HCT116 (cell line): ENCODE data around the gene SETD3. TPM values are rescaled to one million over a fixed set of nuclear protein-coding genes. Genes with fewer than 3 reads are reported as not detected.

Experiments used
- ATAC-seq: fragments of 200-7000 bp; cut with Tn5 transposase; 2 replicates; pipeline ENCODE4 v1.9.1; 2020; ENCODE audit warnings: mild to moderate bottlenecking, moderate library complexity
- BruUV-seq: library from RNA; stranded (reverse); fragments of 400-500 nt; replicated peaks from 2 replicates; lab custom pipeline; 2021; lab: Mats Ljungman, UMichigan
- CTCF ChIA-PET: fragments of 300-600 bp; sonication (Branson Sonifier 250); formaldehyde crosslinking; loops from one replicate; lab custom pipeline; 2021; ENCODE audit warnings: antibody characterized with exemption; lab: Charles Lee
- POLR2A ChIA-PET: fragments of 300-600, 350-600 bp; sonication (Branson Sonifier 250); formaldehyde crosslinking; loops from one replicate; lab custom pipeline; 2021; ENCODE audit warnings: antibody characterized with exemption; lab: Charles Lee
- RAD21 ChIA-PET, 2 experiments: fragments of 300-600 bp; sonication (Branson Sonifier 250); formaldehyde crosslinking; loops; one replicate each; lab custom pipeline; 2023; ENCODE audit warnings: low total read pairs in 2 of 2; ENCODE audit not compliant: uncharacterized antibody in 2 of 2, unreplicated experiment in 2 of 2, low non-redundant PET in 1 of 2; lab: Charles Lee
- DNase-seq: peaks from one replicate; pipeline ENCODE4 v3.0.0-alpha.2; 2010; ENCODE audit warnings: low read depth, low spot score
- H2AFZ ChIP-seq: fragments of 200-600 bp; shearing (Covaris generic), sonication (generic); 2 replicates; pipeline ENCODE4 v1.6.1; 2017; ENCODE audit warnings: low read depth, mixed run types, mixed read lengths, antibody characterized with exemption, low read length; ENCODE audit not compliant: poor library complexity, severe bottlenecking
- H3K27ac ChIP-seq: 2 replicates; pipeline ENCODE4 v1.5.1; 2012; ENCODE audit warnings: low read depth, low read length
- H3K27me3 ChIP-seq: fragments of 200-600 bp; sonication (generic); 2 replicates; pipeline ENCODE4 v1.6.1; 2016; ENCODE audit warnings: mixed run types, low read length, mixed read lengths; ENCODE audit not compliant: insufficient read depth
- H3K36me3 ChIP-seq, 2 experiments: fragments of 200-500 bp in 1 of 2; fragments of 200-600 bp in 1 of 2; sonication (Bioruptor generic) in 1 of 2; sonication (generic) in 1 of 2; 2 replicates each; pipeline versions ENCODE4 v1.5.1 to v1.6.1; 2014 to 2016; ENCODE audit warnings: low read length in 2 of 2, inconsistent platforms in 1 of 2, mixed read lengths in 1 of 2, mixed run types in 1 of 2; ENCODE audit not compliant: insufficient read depth in 2 of 2, control insufficient read depth in 1 of 2
- H3K4me1 ChIP-seq, 2 experiments: fragments of 200-600 bp in 1 of 2; sonication (generic) in 1 of 2; 2 replicates each; pipeline versions ENCODE4 v1.5.1 to v1.6.1; 2012 to 2017; ENCODE audit warnings: low read length in 2 of 2, inconsistent platforms in 1 of 2, mild to moderate bottlenecking in 1 of 2, mixed read lengths in 1 of 2, mixed run types in 1 of 2, moderate library complexity in 1 of 2; ENCODE audit not compliant: insufficient read depth in 2 of 2, control insufficient read depth in 1 of 2
- H3K4me2 ChIP-seq: fragments of 200-600 bp; sonication (generic); 2 replicates; pipeline ENCODE4 v1.6.1; 2017; ENCODE audit warnings: mixed run types, low read length, mixed read lengths
- H3K4me3 ChIP-seq, 2 experiments: fragments of 200-600 bp in 1 of 2; sonication (generic) in 1 of 2; replicated peaks in 1 of 2; 2 replicates each; pipeline ENCODE4 v1.5.1; 2011 to 2016; ENCODE audit warnings: low read length in 2 of 2, control low read depth in 1 of 2, low read depth in 1 of 2, mild to moderate bottlenecking in 1 of 2, mixed read lengths in 1 of 2, mixed run types in 1 of 2
- H3K79me2 ChIP-seq: fragments of 200-600 bp; sonication (generic); 2 replicates; pipeline ENCODE4 v1.6.1; 2017; ENCODE audit warnings: mild to moderate bottlenecking, mixed run types, low read length, moderate library complexity, mixed read lengths; ENCODE audit not compliant: insufficient read depth
- H3K9ac ChIP-seq: fragments of 200-600 bp; sonication (generic); 2 replicates; pipeline ENCODE4 v1.6.1; 2016; ENCODE audit warnings: low read length, mixed read lengths
- H3K9me2 ChIP-seq: fragments of 200-600 bp; sonication (generic), shearing (Covaris generic); 2 replicates; pipeline ENCODE4 v1.6.1; 2017; ENCODE audit warnings: mixed run types, mild to moderate bottlenecking, moderate library complexity; ENCODE audit not compliant: insufficient read depth
- H3K9me3 ChIP-seq, 2 experiments: fragments of 200-500 bp in 1 of 2; fragments of 200-600 bp in 1 of 2; sonication (Bioruptor generic) in 1 of 2; sonication (generic) in 1 of 2; 2 replicates each; pipeline ENCODE4 v1.6.1; 2014 to 2017; ENCODE audit warnings: low read length in 2 of 2, mixed read lengths in 2 of 2, inconsistent platforms in 1 of 2, low read depth in 1 of 2, mild to moderate bottlenecking in 1 of 2, mixed run types in 1 of 2, moderate library complexity in 1 of 2; ENCODE audit not compliant: control insufficient read depth in 1 of 2, insufficient read depth in 1 of 2
- H4K20me1 ChIP-seq: fragments of 200-600 bp; sonication (generic), shearing (Covaris generic); 2 replicates; pipeline ENCODE4 v1.6.1; 2017; ENCODE audit warnings: mixed run types, mild to moderate bottlenecking, moderate library complexity; ENCODE audit not compliant: insufficient read depth
- ATF3 ChIP-seq: IDR thresholded peaks from 2 replicates; pipeline ENCODE4 v1.6.1; 2012
- CBX3 ChIP-seq: IDR thresholded peaks from 2 replicates; pipeline ENCODE4 v1.6.1; 2012; ENCODE audit warnings: low read depth
- CTCF ChIP-seq, 3 experiments: fragments of 200-600 bp in 1 of 3; sonication (generic) in 1 of 3; IDR thresholded peaks in 2 of 3; conservative IDR thresholded peaks in 1 of 3; 2 replicates each; pipeline ENCODE4 v1.5.1; 2012 to 2017; ENCODE audit warnings: low read depth in 2 of 3, low read length in 2 of 3, antibody characterized with exemption in 1 of 3, borderline replicate concordance in 1 of 3, control low read depth in 1 of 3, mild to moderate bottlenecking in 1 of 3, mixed read lengths in 1 of 3, mixed run types in 1 of 3, moderate library complexity in 1 of 3; ENCODE audit not compliant: insufficient read depth in 1 of 3
- EGR1 ChIP-seq: IDR thresholded peaks from 2 replicates; pipeline ENCODE4 v1.6.1; 2012; ENCODE audit warnings: low read depth
- EZH2 ChIP-seq: fragments of 200-600 bp; sonication (generic); IDR thresholded peaks from 2 replicates; pipeline ENCODE4 v1.6.1; 2017; ENCODE audit warnings: antibody characterized with exemption, mixed run types
- EZH2phosphoT487 ChIP-seq: fragments of 200-600 bp; IDR thresholded peaks from 2 replicates; pipeline ENCODE4 v1.6.1; 2018; ENCODE audit warnings: antibody characterized with exemption, borderline replicate concordance
- JUND ChIP-seq: IDR thresholded peaks from 2 replicates; pipeline ENCODE4 v1.6.1; 2012
- MAX ChIP-seq: IDR thresholded peaks from 2 replicates; pipeline ENCODE4 v1.6.1; 2012
- POLR2A ChIP-seq: IDR thresholded peaks from 2 replicates; pipeline ENCODE4 v1.7.0; 2011; ENCODE audit warnings: borderline replicate concordance; ENCODE audit not compliant: insufficient read depth, insufficient read length; ENCODE audit errors: extremely low read depth
- POLR2AphosphoS5 ChIP-seq: IDR thresholded peaks from 2 replicates; pipeline ENCODE4 v1.6.1; 2011; ENCODE audit warnings: mild to moderate bottlenecking, low read depth, low read length, moderate library complexity
- RAD21 ChIP-seq: IDR thresholded peaks from 2 replicates; pipeline ENCODE4 v1.6.1; 2012; ENCODE audit warnings: low read depth, mild to moderate bottlenecking
- REST ChIP-seq: IDR thresholded peaks from 2 replicates; pipeline ENCODE4 v1.6.1; 2012; ENCODE audit warnings: low read depth
- SIN3A ChIP-seq: IDR thresholded peaks from 2 replicates; pipeline ENCODE4 v1.6.1; 2012; ENCODE audit warnings: low read depth
- SP1 ChIP-seq: IDR thresholded peaks from 2 replicates; pipeline ENCODE4 v1.6.1; 2012; ENCODE audit warnings: low read depth
- SRF ChIP-seq: IDR thresholded peaks from 2 replicates; pipeline ENCODE4 v1.6.1; 2012; ENCODE audit warnings: low read depth
- TCF7L2 ChIP-seq: IDR thresholded peaks from 2 replicates; pipeline ENCODE4 v1.7.0; 2011; ENCODE audit warnings: borderline replicate concordance, inconsistent platforms; ENCODE audit not compliant: insufficient read depth, insufficient read length; ENCODE audit errors: extremely low read depth
- YY1 ChIP-seq: IDR thresholded peaks from 2 replicates; pipeline ENCODE4 v1.6.1; 2011; ENCODE audit warnings: low read length, low read depth, moderate library complexity, mild to moderate bottlenecking; ENCODE audit not compliant: insufficient replicate concordance; ENCODE audit errors: extremely low read depth
- ZBTB33 ChIP-seq: IDR thresholded peaks from 2 replicates; pipeline ENCODE4 v1.6.1; 2011; ENCODE audit warnings: mild to moderate bottlenecking, low read length, moderate library complexity; ENCODE audit not compliant: insufficient replicate concordance; ENCODE audit errors: extremely low read depth
- ZFX ChIP-seq: fragments of 450-650 bp; IDR thresholded peaks from 2 replicates; pipeline ENCODE4 v1.6.1; 2017
- ZNF274 ChIP-seq: fragments of 200-500 bp; sonication (Bioruptor generic); IDR thresholded peaks from 2 replicates; pipeline ENCODE4 v1.6.1; 2014; ENCODE audit warnings: mild to moderate bottlenecking, low read depth, low read length, inconsistent platforms
- intact Hi-C: fragments of 100-400 bp; cut with micrococcal nuclease; formaldehyde crosslinking; loops from 2 replicates; pipeline ENCODE4 v1.10.0; 2022
- total RNA-seq: library from RNA; stranded (reverse); gene quantifications from one replicate; pipeline ENCODE4 v1.2.1, GENCODE V29; 2021; ENCODE audit not compliant: unreplicated experiment

The SETD3 gene
- total RNA-seq, 1 experiment from 2014 or later: 46.6 TPM

GRCh38 chr14:99510556-99511139 lies 30.0 kb upstream of the SETD3 start:
- ATAC-seq: no peak
- Histone ChIP-seq H3K27ac (no peak overlapping the region), H3K4me3 (no peak overlapping the region), H3K4me2 (no peak overlapping the region), H4K20me1 (no peaks in the 10 kb centered on the region), H3K9ac (no peak overlapping the region), H3K9me2 (no peaks in the 10 kb centered on the region), H3K4me1 (no peaks in the 10 kb centered on the region), H2AFZ (no peak overlapping the region), H3K36me3 (peaks cover 22 to 34% of the 10 kb centered on the region in 2 experiments; a peak in 3 of 4 replicates), H3K9me3 (no peaks in the 10 kb centered on the region), H3K27me3 (no peaks in the 10 kb centered on the region), H3K79me2 (no peaks in the 10 kb centered on the region)
- intact Hi-C loops: no loop called here
- ChIA-PET POLR2A (no interaction called here), RAD21 (no interaction called here), CTCF (no interaction called here)
- TSS peak; percentile 95 for BruUV-seq
- DNase-seq: no peak
- no peak for TF ChIP-seq REST
- TF ChIP-seq SIN3A: no peak
- no peak for TF ChIP-seq TCF7L2
- TF ChIP-seq EGR1: no peak
- no peak for TF ChIP-seq POLR2A
- TF ChIP-seq ZFX: no peak
- no peak for TF ChIP-seq YY1
- no peak for TF ChIP-seq ATF3
- TF ChIP-seq EZH2phosphoT487: no peak
- no peak for TF ChIP-seq JUND
- TF ChIP-seq ZNF274: no peak
- TF ChIP-seq CBX3: no peak
- TF ChIP-seq POLR2AphosphoS5: no peak
- TF ChIP-seq MAX: no peak
- TF ChIP-seq CTCF (IDR thresholded peaks at IDR 0.05 in 2 of 3, conservative IDR thresholded peaks at IDR 0.05 in 1 of 3; ENCODE audit: borderline replicate concordance in 1 of 3, insufficient read depth in 1 of 3, low read depth in 2 of 3, low read length in 2 of 3): no peak
- TF ChIP-seq EZH2: no peak
- no peak for TF ChIP-seq SRF
- TF ChIP-seq ZBTB33: no peak
- TF ChIP-seq RAD21: no peak
- no peak for TF ChIP-seq SP1
